Mucosa of gallbladder (tissue), 1 donor: ENCODE results near the gene TIMP1. TPM values are rescaled to one million over a fixed set of nuclear protein-coding genes. Genes with fewer than 3 reads are reported as not detected.
A peak's percentile ranks its signal among the peaks of the same experiment; 100 is the strongest.
"Not testable (repeated sequence)": the region's sequence is repeated elsewhere in the genome, so short reads cannot be mapped to it uniquely, and the experiment has no call there.

Experiments used
- DNase-seq: peaks from one replicate; pipeline ENCODE4 v3.0.0-alpha.2; 2020; ENCODE audit warnings: low spot score
- total RNA-seq: library from RNA; stranded (reverse); gene quantifications from one replicate; pipeline ENCODE4 v1.2.1, GENCODE V29; 2021
- donor health status: DM: no; HTN: no; CAD: no.

The TIMP1 gene
- total RNA-seq, 1 donor from 2014 or later = 574 TPM

DNA sequence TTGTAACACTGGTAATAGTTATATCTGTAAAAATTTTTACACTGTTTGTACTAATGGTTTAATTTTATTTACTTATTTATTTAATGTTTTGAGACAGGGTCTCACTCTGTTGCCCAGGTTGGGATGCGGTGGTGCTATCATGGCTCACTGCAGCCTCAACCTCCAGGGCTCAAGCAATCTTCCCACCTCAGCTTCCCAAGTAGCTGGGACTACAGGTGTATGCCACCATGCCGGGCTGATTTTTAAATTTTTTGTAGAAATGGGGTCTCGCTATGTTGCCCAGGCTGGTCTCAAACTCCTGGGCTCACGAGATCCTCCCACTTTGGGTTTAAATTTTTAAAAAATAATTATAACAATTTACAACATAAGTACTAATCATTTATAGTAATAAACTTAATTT lies 20.9 kb downstream of the TIMP1 start:
- not testable (repeated sequence) for DNase-seq

DNA sequence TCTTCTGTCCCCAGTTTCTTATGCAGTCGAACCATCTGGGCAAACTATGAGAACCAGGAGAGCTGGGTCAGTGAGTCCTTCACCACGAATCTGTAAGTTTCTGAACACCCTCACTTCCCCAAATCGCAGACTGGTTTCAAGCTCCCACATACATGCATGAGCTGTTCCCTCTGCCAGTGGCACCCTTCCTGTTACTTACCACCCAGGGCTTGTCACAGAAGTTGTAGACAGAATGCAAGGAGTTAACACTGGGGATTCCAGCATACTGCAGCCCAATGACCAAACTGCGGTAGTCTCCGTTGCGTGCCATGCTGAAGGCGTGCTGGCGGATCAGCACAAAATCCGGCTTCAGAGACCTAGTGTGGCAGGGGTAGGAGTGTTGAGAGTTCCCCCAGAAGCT lies 22.8 kb downstream of the TIMP1 start:
- DNase-seq = no peak

DNA sequence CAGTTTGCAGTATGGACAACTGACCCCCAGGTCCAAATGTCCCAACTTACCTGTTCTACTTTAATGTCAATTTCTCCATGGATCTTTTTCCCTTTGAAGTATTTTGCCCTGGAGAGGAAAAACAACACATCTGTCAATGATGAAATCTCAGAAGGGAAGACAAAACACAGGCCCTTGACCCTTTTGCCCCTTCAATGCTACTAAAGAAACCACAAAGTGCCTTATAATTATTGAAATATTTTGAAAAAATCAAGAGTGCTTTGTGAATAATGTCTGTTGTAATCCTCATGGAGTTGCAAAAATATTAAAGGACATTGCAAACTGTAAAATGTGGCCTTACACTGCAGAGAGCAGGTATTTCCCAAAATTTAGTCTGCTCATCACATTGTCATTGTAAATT lies 24.9 kb downstream of the TIMP1 start:
- no peak for DNase-seq

DNA sequence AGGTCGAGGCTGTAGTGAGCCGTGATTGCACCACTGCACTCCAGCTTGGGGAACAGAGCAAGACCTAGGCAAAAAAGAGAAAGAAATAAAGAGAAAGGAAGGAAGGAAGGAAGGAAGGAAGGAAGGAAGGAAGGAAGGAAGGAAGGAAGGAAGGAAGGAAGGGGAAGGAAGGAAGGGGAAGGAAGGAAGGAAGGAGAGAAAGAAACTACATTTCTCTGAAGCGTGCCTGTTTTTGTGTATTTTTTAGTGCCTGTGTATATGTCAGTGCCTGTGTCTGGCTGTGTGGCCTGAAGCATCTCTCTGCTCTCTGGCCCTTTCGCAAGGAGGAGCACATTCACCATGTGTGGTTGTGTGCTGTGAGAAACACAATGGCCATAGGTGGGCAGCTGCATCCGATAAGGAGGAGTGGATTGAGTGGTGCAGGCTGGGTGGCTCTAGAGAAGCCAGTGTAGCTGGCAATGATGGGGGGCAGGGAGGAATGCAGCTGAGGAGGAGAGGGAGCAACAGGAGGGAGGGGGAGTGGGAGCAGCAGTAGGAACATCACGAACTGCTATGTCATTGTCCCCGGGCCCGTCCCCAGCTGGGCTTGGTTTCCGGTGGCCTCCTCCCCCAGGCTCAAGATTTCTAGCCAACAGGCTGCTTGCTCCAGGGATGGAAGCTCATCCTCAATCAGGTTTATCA lies 26.0 kb downstream of the TIMP1 start:
- DNase-seq = no peak

DNA sequence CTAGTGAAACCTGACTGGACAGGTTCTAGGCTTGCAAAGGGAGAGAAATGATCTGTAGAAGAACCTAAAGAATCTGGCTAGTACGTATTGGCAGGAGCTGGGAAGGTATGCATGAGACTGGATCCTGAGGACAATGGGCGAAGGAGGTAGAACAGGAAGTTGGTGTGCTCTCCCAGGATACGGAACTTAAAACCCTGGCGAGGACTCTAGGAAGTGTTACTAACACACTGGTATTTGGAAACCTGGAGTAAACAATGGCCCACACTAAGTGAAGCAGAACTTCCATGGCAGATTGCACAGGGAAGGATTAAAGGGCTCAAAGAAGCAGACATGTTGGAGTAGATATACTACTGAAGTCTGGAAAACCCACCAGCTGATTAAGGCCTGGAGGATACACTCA lies 28.3 kb downstream of the TIMP1 start:
- no peak for DNase-seq

DNA sequence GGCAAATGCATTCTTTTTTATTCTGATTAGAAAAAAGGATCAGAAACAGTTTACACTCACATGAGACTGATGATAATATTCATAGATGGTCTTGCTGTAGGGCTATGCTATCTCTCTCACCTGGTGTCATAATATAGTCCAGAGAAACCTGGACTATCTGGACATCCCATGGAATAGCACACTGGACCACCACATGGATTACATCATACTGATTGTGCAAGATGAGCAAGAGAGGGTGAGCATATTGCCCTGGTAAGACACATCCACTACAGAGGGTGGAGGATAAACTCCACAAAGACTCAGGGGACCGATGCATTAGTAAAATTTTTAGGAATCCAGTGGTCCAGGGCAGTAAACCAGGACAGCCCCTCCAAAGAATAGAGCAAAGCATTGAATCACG lies 29.3 kb downstream of the TIMP1 start:
- DNase-seq = no peak

DNA sequence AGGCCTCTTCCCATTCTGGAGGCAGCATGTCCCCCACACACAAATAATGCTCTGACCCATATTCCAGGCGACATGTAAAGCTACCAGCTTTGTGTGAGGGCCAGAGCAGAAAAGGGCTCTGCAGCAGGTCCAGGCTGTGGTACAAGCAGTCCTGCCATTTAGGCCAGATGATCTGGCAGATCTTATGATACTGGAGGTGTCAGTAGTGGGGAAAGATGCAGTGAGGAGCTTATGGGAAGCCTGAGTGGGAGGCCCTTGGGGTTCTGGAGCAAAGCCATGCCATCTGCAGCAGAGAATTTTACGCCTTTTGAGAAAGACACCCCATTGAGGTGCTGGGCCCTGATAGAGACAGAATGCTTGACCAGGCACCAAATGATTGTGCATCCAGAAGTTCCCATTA lies 29.7 kb downstream of the TIMP1 start:
- no peak for DNase-seq

DNA sequence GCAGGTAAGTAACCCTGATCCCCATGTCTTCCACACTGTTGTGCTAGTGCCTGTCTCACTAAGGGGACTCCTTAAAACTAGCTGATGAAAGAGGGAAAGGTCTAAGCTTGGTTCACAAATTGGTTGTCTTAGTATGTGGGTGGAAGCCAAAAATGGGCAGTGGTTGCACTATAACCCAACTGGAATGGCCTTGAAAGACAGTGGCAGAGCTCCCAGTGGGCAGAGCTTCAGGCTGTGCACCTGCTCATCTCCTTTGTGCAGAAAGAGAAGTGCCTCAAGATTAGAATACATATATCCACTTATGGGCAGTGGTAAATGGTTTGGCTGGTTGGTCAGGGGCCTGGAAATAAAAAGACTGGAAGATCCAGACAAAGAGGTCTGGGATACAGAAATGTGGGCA lies 30.2 kb downstream of the TIMP1 start:
- DNase-seq = no peak

DNA sequence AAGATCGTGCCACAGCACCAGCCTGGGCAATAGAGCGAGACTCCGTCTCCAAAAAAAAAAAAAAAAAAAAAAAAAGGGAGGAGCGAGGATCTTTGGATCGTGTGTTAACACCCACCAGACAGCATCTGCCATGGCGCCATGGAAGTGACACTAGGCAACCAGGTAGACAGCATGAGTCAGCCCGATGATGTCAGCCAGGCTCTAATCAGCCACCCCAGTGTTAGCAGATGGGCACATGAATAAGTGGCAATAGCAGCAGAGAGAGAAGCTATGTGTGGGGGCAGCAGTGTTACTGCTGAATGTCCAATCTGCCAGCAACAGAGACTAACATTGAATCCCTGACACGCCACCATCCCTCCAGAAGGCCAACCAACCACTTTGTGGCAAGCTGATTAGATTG lies 30.8 kb downstream of the TIMP1 start:
- no peak for DNase-seq

DNA sequence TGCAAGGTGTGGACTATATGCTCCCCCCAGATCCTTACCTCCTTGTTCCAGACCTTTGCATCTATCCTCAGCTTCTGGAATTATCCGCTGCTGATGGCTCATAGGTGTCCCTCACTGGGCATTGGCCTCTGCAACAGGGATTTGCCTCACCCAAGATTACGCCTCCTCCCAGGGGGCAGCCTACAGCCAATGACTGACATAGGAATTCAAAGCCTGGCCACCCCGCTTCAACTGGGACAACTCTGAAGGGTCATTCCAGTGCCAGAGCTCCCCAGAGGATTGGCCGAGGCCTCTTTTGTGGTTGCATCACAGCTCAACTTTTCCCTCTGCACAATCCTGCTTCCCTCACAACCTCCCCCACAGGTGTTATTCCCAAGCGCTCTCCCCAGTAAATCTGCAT lies 32.4 kb downstream of the TIMP1 start:
- DNase-seq = no peak

DNA sequence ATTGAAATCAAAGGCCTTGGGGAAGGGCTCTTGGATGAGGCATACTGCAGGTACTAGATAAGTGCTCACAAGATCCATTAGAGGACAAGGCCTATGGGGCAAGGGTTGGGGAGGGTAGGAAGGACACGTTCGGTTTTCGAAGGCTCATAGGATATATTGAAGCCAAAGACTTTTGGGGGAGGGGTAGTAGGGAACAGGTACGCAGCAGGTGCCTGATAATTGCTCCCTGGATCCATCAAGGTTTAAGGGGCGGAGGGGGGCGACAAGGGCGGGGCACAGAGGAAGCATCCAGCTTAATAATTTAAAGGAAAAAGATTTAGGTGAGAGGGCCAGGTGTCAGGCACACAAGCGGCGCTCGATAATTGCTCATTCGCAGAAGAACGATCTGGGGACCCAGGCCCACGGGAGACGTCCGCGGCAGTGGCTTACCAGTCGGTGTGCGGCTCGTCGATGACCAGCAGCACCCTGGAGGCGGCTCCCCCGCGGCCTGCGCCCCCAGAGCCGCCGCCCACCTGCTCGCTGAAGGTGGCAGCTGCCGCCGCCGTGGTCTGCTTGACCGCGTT lies 36.8 kb downstream of the TIMP1 start:
- no peak for DNase-seq

DNA sequence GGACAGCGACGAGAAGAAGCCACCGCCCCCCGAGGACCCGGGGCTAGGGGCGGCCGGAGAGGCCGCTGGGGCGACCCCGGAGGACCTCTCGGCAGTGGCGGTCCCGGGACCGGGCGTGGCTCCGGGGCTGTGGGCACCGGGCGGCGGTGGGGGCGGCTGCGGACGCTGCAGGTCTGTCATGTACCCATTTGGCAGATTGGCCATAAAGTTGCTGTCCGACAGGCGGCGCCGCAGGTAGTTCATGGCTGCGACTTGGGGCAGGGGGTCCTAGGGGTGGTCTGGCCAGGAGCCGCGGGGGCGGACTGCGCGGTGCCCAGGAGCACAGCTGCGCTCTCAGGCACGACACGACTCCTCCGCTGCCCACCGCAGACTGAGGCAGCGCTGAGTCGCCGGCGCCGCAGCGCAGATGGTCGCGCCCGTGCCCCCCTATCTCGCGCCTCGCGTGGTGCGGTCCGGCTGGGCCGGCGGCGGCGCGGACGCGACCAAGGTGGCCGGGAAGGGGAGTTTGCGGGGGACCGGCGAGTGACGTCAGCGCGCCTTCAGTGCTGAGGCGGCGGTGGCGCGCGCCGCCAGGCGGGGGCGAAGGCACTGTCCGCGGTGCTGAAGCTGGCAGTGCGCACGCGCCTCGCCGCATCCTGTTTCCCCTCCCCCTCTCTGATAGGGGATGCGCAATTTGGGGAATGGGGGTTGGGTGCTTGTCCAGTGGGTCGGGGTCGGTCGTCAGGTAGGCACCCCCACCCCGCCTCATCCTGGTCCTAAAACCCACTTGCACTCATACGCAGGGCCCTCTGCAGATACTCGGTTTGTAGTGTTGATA lies 37.5 kb downstream of the TIMP1 start, which contains the start of gene SYN1:
SYN1 (minus strand) TSS at position 372 of the 817 bp plus-strand sequence; CDS start at position 243, 129 bp downstream.
- peak; percentile 71 for DNase-seq

DNA sequence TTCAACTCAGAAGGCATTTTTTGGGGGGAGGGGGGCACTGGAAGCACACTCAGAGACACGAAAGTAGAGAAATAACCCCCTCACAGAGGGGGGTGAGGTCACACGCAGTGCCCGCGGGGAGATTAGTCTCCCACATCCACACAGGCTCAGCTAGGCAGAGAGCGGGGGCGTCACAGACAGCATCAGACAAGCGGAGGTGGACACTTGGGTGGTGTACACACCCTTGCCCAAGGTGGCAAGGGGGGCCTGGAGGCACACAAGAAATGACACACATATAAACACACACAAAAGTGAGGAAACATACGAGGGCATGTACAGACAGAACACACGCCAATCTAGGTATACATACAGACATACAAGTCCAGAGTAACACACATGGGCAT lies 38.1 kb downstream of the TIMP1 start:
- DNase-seq = no peak

DNA sequence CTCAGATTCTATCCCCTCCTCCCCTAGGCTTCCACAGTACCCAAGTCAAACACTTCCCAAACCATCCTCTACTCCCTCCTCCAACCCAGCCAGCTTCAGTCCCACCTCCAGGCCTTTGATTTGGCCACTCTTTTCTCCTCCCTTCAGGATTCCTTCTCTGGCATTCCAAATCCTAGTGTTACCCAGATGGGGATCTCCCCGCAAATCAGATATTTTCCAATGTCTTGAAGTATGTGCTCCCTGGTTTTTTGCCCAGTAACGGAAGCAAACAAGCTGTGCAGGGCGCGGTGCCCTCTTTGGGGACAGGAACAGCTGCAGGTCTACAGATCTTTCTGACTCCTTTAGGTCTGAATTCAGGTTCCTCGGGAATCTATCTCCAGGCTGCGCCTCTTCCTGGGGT lies 39.6 kb downstream of the TIMP1 start:
- no peak for DNase-seq

DNA sequence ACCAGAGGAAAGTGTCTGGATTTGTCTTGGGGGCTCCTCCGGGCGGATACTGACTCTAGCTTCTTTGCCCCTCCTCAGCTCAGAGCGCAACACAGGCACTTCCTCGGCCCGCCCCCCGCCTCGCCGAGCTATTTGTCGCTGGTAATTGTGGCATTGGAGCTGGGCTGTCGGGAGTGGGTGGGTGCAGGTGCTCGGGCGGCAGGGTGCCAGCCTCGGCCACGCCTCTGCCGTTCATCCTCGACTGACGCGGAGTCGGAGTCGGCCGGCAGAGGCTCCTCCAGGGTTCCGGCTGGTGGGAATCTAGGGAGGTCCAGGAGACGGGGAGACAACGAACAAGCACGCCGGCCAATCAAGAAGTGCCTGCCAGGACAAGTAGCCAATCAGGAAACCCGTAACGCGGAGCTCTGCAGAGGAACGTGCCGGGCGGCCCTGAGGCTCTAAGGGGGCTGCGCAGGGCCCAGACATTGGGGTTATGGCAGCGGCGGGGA lies 41.3 kb downstream of the TIMP1 start:
- peak; percentile 48 for DNase-seq

DNA sequence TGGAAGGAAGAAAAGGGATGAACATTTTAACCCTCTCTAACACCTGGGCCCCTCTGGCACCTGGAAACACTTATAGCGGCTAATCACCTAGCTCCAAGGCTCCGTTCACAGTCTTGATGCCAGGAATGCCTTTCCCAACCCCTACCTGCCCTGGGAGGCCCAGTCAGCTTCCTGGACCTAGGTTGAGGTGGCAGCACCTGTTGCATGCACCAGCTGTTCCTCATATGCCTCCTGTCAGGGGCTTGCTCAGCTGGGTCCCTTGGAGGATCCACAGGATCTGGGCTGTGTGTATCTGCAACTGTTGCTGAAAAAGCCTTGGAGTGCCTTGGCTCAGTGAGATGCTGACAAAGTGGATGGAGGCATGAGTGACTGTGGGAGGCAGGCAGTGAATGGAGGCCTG lies 43.1 kb downstream of the TIMP1 start:
- DNase-seq = no peak

DNA sequence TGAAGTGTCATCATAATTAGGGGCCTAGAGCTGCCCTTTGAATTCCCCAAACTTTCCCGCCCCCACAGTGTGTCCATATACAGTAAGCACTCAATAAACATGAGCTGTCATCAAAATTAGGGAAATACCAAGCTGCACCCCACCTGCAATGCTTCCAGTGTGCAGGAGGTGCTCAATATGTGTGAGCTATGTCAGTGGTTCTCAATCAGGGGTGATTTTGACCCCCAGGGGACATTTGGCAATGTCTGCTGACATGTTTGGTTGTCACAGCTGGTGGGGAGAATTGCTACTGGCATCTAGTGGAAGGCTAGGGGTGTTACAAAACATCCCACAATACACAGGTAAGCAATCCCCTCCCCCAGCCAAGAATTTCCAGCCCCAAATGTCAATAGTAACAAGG lies 46.7 kb downstream of the TIMP1 start:
- DNase-seq = no peak

DNA sequence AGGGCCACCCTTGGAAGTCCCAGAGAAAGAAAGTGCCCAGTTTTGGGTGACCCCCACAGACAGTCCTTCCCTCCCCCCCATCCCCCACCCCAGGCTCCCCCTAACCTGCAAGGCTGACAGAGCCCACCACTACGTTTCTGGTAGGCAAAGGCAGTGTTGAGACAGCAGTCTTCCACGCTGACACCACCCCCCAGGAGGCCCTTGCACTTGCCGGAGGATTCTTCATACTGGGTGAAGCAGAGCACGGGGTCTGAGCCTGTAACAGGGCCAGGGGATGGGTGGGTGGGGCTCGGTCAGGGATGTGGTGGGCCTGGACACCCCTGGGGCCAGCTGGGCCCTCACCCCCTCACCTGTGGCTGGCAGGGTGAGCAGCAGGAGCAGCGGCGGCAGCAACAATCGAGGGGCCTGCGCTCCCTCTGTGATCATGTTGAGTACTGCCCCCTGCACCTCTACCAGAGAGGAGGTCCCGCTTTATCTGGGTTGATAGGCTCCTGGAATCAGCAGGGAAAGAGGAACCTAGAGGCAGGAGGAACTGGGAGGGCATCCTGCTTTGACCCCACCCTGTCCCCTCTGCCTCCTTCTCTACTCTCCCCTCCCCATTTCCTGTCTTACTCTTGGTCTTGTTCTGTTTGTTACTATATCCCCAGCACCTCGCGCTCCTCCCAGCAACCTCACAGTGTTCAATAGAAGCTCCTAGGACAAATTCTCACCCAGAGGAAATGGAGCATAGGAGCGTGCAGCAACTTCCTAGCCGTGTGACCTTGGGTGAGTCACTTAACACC lies 47.4 kb downstream of the TIMP1 start, which contains the start of gene CFP:
CFP (minus strand) TSS at position 512 of the 782 bp plus-strand sequence; CDS start at position 426, 86 bp downstream.
- DNase-seq = no peak

DNA sequence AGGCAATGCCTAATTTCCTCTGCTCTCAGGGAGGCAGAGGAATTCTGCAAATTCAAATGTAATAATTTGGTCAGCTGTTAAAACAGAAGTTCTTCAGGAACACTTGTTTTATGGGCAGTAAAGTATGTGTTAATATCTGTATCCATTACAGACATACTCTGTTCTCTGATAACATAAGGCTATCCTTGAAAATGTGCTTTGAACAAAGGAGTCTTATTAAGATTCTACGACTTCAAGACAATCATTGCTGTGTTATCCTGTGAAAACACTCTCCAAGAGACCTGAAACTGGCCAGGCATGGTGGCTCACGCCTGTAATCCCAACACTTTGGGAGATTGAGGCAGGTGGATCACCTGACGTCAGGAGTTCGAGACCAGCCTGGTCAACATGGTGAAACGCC lies 49.4 kb downstream of the TIMP1 start:
- no peak for DNase-seq

DNA sequence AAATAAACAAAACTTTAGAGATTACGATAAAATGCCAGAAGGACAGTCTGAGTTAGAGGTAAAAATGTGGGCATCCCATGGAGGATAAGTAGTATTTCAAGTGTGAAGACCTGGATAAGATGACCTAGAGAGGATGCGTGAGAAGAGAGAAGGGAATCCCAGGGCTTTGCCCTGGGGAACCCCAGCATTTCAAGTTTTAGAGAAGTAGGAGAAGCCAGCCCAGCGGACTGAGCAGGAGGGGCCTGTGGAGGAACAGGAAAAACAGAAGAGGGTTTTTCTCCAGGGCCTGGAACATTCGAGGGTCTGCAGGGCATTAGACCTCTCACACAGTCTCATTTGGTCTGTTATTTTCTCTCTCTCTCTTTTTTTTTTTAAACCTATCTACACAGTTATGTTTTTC lies 50.4 kb downstream of the TIMP1 start:
- no peak for DNase-seq

DNA sequence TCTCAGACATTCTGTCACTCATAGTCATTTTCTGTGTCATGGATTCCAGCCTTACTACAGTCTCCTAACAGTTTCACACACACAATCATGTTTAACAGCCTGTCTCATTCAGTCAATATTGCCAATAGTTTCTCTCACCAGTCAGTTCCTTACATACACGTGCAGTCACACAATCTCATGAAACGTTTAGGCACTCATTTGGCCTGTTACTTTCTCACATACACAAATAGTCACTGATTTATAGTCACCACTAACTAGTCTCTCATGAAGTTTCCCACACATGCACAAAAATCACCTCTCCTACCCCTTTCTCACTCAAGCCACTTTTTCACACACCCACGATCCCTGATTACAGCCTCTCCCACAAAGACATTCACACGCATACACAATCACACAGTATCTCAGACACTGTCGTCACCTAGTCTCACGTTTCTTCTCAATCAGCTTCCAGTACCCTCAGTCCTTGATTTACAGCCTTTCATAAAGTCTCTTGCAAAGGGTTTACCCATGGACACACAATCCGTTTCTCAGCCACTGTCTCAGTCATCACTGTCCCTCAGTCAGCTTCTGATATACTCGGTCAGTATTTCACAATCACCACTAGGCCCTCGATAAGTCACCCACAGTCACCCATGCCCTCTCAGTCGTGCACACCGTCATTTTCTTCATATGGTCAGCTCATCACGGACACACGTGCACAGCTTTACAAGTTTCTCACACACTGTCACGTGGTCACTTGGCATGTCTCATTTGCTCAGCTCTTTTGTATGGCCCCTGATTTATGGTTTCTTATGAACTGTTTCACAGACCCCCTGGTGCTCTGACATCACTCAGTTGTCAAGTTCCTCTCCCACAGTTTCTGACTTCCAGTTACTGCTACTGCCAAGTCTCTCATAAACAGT lies 51.7 kb downstream of the TIMP1 start:
- DNase-seq = no peak
